GM19438 (cell line): ENCODE data around the gene OOSP4A.
"Not testable (repeated sequence)": the region's sequence is repeated elsewhere in the genome, so short reads cannot be mapped to it uniquely, and the experiment has no call there.

ENCODE experiments used
- ATAC-seq: cut with Tn5 transposase; IDR thresholded peaks from one replicate; pipeline ENCODE4 v1.9.1; 2021; ENCODE audit warnings: low read depth; ENCODE audit not compliant: unreplicated experiment

Gene OOSP4A

DNA sequence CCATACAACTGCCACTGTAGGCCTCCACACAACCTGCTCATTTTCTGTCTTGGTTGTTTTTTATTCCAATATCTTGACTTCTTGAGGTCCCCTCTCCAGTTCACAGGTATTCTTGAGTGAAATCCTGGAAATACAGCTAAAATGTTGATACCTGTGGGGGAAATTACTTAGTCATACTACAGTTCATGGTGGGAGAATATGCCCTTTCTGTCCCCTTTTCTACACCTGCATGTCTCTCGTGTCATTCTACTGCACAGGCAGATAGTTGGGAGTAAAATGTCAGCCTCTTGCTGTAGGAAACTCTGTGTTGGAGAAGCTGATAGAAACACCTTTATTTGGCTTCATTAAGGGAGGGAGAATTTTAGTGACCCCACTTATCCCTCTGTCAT lies 4.6 kb downstream of the OOSP4A start:
- no peak for ATAC-seq

DNA sequence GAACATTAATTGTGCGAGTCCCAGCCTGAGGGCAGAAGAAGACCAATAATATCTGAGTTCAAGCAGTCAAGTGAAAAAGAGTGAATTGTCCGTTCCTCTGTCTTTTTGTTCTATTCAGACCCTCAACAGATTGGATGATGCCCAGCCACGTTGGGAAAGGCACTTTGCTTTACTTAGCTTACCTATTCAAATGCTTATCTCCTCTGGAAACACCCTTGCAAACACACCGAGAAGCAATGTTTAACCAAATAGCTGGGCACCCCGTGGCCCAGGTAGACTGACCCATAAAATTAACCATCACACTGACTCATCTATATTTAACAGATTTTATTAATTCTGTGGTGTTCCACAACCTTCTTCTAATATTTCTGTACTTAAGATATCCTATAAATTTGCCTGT lies 9.3 kb downstream of the OOSP4A start:
- ATAC-seq = no peak

- no peak for ATAC-seq
Observed at GRCh38 chr11:59981106-59981770, 17.4 kb downstream of the OOSP4A start.

GRCh38 chr11:59982037-59982436 lies 18.2 kb downstream of the OOSP4A start:
- ATAC-seq = not testable (repeated sequence)

DNA sequence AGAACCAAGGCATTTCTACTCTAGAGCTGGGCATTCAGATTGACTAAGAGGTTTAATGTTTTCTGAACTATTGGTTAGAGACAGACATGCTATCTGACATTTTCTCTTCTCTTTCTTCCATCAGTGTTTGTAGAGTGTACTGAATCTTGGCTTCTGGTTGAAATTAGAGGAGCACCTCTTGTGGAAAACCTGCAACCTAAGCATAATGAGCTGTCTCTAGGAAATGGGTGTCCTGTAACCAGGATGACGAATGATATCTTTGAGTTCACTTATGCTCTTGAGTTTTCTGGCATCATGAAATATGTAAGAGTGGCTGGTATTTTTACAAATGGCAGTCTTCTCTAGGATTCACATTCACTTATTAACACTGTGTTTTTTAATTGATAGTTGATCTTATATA lies 19.4 kb downstream of the OOSP4A start:
- ATAC-seq = no peak

DNA sequence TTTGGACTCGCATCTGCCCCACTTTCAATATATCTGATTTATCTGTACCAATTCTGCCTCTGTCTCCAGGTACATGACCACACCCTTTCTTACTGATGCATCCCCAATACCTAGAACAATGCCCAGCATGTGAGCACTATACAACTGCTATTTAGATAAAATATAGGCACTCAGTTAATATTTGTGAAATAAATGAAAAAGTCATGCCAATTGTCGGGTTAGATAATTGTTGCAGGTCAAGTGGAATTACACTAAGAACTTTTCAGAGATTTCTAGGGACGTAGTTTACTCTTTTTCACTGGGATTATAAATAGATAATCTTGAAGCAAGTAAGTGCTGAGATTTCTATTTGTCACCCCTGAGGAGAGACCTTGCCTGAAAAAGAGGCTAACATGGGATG lies 20.5 kb downstream of the OOSP4A start:
- no peak for ATAC-seq

DNA sequence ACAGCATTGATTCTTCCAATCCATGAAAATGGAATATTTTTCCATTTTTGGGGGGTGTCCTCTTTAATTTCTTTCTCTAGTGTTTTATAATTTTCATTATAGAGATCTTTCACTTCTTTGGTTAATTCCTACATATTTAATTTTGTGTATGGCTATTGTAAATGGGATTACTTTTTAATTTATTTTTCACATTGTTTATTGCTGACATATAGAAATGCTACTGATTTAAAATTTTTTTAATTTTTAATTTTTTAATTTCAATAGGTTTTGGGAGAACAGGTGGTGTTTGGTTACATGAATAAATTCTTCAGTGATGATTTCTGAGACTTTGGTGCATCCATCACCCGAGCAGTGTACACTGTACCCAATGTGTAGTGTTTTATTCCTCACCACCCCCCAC lies 26.6 kb downstream of the OOSP4A start:
- ATAC-seq = no peak

DNA sequence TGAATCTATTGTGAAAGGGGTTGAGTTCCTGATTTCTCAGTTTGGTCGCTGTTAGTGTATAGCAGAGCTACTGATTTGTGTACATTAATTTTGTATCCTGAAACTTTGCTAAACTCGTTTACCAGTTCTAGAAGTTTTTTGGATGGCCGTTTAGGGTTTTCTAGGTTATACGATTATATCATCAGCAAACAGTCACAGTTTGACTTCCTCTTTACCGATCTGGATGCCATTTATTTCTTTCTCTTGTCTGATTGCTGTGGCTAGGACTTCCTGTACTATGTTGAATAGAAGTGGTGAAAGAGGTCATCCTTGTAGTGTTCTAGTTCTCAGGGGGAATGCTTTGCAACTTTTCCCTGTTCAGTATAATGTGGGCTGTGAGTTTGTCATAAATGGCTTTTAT lies 28.6 kb downstream of the OOSP4A start:
- no peak for ATAC-seq

GRCh38 chr11:59997800-59998199 lies 34.0 kb downstream of the OOSP4A start:
- no peak for ATAC-seq

- ATAC-seq = no peak
Observed at GRCh38 chr11:59999691-60000090, 35.9 kb downstream of the OOSP4A start.

DNA sequence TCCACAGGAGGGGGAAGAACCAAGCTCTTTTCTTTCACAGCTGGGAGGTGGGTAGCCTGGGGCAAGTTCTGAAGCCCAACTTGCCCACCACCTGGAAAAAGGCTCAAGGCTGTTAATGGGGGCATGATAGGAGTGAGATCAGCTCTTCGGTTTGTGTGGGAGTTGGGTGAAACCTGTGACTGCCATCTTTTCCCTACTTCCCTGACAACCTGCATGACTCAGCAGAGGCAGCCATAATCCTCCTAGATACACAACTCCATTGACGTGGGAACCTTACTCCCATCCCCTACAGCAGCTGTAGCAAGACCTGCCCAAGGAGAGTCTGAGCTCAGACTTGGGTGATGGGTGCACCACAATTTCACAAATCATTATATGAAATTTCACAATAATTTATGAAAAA lies 39.9 kb downstream of the OOSP4A start:
- ATAC-seq = no peak

DNA sequence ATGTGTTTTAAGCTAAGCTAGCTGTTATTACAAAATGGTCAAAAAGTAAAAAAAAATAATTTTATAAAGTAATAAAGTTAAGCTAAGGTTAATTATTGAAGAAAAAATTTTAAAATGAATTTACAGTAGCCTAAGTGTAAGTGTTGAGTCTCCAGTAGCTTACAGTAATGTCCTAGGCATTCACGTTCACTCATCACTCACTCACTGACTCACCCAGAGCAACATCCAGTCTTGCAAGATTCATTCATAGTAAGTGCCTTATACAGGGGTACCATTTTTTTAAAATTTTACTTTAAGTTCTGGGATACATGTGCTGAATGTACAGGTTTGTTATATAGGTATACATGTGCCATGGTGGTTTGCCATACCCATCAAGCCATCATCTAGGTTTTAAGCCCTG lies 41.5 kb downstream of the OOSP4A start:
- ATAC-seq = no peak

DNA sequence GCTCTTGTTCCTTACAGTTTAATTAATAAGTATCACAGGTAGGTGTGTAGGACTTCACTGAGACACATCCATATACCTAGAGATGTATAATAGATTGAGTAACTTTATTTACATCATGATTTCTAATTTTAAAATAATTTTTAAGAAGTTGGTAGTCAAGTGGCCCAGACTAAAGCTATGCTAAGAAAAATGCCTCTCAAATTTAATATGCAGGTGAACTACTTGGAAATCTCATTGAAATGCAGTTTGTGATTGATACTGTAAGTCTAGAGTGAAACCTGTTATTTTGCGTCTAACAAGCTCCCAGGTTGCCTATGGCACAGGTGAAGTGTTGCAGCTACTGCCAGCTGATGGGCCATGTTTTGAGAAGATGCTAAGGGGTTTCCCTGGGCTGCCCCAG lies 53.0 kb downstream of the OOSP4A start, which contains the start of gene OOSP4B:
OOSP4B (plus strand) TSS at position 301 of the 400 bp plus-strand sequence.
- no peak for ATAC-seq

DNA sequence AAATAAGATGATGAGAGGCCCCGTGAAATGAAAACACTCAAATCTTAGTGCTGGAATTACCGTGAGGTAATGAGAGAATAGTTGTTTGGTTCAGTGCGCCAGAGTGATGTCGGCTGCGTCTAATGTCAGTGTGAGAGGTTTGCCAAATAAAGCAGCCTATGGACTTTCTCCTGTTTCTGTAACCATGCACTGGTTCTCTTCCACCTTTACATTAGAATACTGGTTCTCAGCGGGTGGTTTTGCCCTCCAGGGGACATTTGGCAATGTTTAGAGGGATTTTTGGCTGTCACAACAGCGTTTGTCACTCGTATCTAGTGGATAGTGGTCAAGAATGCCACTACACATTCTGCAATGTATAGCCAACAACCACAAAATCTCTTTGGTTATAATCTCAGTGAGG lies 54.2 kb downstream of the OOSP4A start:
- ATAC-seq = no peak
